GM19463 (cell line): ENCODE results near the gene NPTX2.
"Not testable (repeated sequence)": the region's sequence is repeated elsewhere in the genome, so short reads cannot be mapped to it uniquely, and the experiment has no call there.

Experiments used
- ATAC-seq: cut with Tn5 transposase; IDR thresholded peaks from one replicate; pipeline ENCODE4 v1.9.1; 2021; ENCODE audit warnings: mild to moderate bottlenecking, moderate library complexity; ENCODE audit not compliant: unreplicated experiment

Gene NPTX2

DNA sequence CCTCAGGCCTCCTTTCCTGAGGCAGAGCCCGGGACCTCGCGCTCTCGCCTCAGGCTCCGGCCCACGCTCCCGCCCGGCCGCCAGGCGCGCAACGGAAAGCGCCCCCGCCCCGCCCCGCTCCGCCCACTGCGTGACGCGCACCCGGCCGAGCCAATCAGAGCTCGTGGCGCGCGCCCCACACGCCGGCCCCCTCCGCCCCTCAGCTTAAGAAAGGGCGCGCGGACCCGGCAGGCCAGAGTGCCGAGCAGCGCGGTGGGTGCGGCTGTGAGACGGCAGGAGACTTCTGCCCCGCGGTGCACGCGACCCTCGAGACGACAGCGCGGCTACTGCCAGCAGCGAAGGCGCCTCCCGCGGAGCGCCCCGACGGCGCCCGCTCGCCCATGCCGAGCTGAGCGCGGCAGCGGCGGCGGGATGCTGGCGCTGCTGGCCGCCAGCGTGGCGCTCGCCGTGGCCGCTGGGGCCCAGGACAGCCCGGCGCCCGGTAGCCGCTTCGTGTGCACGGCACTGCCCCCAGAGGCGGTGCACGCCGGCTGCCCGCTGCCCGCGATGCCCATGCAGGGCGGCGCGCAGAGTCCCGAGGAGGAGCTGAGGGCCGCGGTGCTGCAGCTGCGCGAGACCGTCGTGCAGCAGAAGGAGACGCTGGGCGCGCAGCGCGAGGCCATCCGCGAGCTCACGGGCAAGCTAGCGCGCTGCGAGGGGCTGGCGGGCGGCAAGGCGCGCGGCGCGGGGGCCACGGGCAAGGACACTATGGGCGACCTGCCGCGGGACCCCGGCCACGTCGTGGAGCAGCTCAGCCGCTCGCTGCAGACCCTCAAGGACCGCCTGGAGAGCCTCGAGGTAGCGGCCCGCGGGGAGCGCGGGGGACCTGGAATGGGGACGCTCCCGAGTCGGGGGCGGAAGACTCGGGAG is at the start of gene NPTX2:
Gene NPTX2 (plus strand): TSS at position 235 of the 909 bp plus-strand sequence. CDS start 177 bp downstream, at position 412.
- no peak for ATAC-seq

GRCh38 chr7:98567991-98568390 is 49.1 kb upstream of the NPTX2 start:
- ATAC-seq = no peak

DNA sequence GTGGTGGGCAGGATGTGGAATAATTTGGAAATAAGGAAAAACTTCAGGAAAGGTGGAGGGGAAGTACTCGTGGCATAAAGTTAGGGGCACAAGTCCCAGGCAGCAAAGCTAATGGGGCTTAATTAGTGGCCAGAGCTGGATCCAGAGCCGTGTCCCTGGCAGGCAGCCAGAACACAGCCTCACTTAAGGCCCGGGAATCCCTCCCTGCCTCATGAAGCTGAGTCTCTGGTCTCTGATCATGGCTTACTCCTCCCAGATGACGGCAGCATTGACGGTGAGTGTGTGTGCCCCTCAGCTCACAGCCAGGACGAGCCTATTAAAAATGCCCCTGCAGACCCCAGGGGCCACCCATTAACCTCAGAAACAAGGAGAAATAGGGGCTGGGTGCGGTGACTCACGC is 48.2 kb upstream of the NPTX2 start:
- no peak for ATAC-seq

DNA sequence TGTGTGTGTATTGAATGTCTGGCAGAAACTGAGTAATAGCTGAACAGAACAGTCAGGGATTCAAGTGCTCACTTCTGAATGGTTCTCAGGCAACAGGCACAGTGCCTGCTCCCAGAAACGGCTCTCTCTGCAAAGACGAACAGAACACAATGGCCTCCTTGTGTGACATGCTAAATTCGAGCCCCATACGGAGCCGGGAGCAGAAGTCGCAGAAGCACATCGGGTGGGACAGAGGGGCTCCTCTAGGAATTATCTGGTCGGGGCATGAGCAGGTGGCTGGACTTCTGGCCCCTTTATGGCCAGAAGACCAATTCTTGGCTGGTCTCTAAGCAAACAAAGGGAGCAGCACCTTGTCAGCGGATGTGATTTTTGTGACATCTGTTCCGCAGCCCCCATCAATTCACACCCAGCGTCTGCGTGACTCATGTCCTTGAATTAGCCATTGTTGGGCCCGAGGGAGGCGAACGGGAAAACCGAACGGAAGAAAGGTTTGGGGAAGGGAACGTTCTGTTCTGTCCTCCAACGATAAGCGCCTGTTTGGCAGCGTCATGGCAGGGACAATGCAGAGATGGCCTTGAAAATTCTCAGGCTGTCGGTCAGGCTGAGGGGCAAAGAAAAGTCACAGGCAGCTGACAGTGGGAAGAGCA is 47.3 kb upstream of the NPTX2 start:
- no peak for ATAC-seq

- ATAC-seq = no peak
These were observed 46.1 kb upstream of the NPTX2 start for GRCh38 chr7:98571006-98571405.

- ATAC-seq = no peak
These were observed 45.1 kb upstream of the NPTX2 start for GRCh38 chr7:98571986-98572385.

GRCh38 chr7:98572716-98573115 is 44.4 kb upstream of the NPTX2 start:
- ATAC-seq = not testable (repeated sequence)

DNA sequence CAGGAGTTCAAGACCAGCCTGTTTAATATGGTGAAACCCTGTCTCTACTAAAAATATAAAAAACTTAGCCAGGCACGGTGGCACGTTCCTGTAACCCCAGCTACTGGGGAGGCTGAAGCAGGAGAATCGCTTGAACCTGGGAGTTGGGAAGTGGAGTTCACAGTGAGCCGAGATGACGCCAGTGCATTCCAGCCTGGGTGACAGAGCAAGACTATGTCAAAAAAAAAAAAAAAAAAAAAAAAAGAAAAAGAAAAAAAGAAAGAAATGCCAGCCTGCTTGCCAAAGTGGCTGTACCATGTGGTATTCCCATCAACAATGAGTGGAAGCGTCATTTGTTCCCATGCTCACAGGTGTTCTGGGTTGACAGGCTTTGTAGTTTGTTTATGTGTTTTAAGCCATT is 43.3 kb upstream of the NPTX2 start:
- no peak for ATAC-seq

GRCh38 chr7:98575878-98576277 is 41.2 kb upstream of the NPTX2 start:
- no peak for ATAC-seq

GRCh38 chr7:98584830-98585229 is 32.3 kb upstream of the NPTX2 start:
- no peak for ATAC-seq

DNA sequence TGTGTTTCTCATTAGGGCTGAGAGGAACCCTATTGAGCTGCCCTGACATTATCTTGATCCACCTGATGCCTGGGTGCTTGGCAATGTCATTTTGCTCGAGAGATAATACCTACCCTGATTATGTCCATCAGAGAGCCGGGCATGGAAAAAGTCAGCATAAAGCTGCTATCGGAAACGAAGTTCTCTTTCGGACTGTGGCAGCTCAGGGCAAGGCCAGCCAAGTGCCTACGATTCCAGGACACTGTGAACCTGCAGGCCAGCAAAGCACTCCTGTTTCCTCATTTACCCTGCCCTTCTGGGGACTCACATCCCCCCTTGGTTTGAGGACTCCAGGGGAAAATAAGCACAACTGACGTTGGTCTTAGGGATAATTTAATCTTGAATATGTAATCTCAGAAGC is 25.2 kb upstream of the NPTX2 start:
- no peak for ATAC-seq

GRCh38 chr7:98594348-98594747 is 22.7 kb upstream of the NPTX2 start:
- no peak for ATAC-seq

DNA sequence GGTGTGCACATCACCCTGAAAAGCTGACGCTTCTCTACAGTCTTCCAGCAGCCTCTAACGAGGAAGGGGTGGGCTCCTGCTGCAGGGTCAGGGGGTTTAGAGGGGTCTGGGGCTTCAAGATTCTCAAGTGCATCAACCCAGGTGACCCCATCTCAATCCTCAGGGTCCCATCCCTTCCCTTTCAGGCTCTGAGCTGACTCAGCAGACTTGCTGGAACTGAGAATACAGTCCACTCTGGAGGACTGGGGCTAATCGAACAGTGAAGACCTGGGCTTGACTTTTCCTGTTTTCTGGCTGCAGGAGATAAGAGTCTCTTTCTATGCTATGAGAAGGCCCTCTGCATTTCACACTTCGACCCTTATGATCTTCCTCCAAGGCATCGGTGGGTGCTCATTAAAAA is 22.3 kb upstream of the NPTX2 start:
- no peak for ATAC-seq

- no peak for ATAC-seq
These were observed 18.1 kb upstream of the NPTX2 start for GRCh38 chr7:98598846-98599615.

DNA sequence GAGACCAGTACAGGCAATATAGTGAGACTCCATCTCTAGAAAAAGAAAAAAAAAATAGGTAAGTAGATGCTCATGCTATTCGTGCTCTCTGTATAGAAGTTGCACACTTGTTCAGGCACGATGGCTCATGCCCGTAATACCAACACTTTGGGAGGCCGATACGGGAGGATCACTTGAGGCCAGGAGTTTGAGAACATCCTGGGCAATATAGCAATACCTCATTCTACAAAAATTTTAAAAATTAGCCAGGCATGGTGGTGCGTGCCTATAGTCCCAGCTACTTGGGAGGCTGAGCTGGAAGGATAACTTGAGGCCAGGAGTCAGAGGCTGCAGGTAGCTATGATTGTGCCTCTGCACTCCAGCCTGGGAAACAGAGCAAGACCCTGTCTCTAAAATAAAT is 17.2 kb upstream of the NPTX2 start:
- no peak for ATAC-seq

DNA sequence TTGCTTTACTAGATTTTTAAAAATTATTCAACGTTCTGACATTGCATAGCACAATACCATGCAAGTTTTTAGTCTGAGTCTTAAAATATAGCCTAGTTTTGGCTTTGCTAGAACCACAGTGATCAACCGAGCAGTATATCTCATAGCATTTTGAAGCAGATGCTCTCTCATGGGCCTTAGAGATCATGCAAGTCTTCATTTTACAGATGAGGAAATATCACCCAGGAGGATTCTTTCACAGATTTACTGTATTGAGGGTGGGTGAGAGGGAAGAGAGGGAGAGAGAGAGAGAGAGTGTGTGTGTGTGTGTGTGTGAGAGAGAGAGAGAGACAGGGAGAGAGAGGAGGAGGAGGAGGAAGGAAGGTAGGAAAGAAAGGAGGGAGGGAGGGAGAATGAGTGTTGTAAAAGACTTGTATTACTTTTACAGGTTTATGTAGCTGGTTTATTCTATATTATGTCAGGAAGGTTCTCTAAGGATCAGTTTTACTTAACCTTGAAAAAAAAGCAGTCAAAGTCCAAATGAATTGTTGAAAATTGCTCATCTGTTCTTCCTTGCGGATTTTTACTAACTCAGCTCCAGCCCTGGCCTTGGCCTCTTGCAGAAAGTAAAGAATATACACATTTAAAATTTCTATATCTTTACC is 14.2 kb upstream of the NPTX2 start:
- no peak for ATAC-seq

DNA sequence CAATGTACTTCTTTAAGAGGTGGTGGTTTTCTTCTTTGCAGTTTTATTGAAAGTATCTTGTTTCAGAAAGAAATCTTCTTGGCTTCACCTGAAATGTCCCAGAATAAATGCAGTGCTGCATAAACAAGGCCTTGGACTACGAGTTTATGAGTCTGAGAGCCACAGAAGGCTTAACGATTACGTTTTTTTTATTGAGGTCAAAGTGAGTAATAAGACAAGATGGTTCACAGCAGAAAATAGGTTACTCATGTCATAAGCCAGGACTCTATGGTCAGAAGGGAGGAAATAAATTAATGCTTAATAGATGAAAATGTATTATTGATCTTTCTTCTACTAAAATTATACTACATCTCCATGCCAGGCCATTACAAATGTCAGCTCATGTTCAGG is 13.7 kb upstream of the NPTX2 start:
- ATAC-seq = no peak

- no peak for ATAC-seq
These were observed 3.3 kb upstream of the NPTX2 start for GRCh38 chr7:98613601-98614425.

GRCh38 chr7:98616381-98617050 is 569 bp upstream of the NPTX2 start:
- ATAC-seq = no peak

GRCh38 chr7:98617960-98618418 is 904 bp downstream of the NPTX2 start:
- ATAC-seq = no peak
